Activated T-cell treated with anti-CD3 and anti-CD28 coated beads, Interleukin-2, amount 50 U/mL, for 24 hours (primary cell): ENCODE data around the gene EMP1.

Experiments
- DNase-seq: peaks from one replicate; pipeline ENCODE4 v3.0.0-alpha.2; 2020
- H3K27ac Mint-ChIP-seq: 2 replicates; pipeline ENCODE4 v1.8.0; 2020; ENCODE audit warnings: mild to moderate bottlenecking, mixed read lengths
- H3K27me3 Mint-ChIP-seq: 2 replicates; pipeline ENCODE4 v1.8.0; 2020; ENCODE audit warnings: mixed read lengths
- H3K36me3 Mint-ChIP-seq: 2 replicates; pipeline ENCODE4 v1.8.0; 2020; ENCODE audit warnings: low read depth, mixed read lengths
- H3K4me1 Mint-ChIP-seq: 2 replicates; pipeline ENCODE4 v1.8.0; 2020; ENCODE audit warnings: low read depth, mixed read lengths
- H3K4me3 Mint-ChIP-seq: 2 replicates; pipeline ENCODE4 v1.8.0; 2020; ENCODE audit warnings: mild to moderate bottlenecking, moderate library complexity, mixed read lengths
- H3K9me3 Mint-ChIP-seq: 2 replicates; pipeline ENCODE4 v1.8.0; 2020; ENCODE audit warnings: mixed read lengths

The EMP1 gene

DNA sequence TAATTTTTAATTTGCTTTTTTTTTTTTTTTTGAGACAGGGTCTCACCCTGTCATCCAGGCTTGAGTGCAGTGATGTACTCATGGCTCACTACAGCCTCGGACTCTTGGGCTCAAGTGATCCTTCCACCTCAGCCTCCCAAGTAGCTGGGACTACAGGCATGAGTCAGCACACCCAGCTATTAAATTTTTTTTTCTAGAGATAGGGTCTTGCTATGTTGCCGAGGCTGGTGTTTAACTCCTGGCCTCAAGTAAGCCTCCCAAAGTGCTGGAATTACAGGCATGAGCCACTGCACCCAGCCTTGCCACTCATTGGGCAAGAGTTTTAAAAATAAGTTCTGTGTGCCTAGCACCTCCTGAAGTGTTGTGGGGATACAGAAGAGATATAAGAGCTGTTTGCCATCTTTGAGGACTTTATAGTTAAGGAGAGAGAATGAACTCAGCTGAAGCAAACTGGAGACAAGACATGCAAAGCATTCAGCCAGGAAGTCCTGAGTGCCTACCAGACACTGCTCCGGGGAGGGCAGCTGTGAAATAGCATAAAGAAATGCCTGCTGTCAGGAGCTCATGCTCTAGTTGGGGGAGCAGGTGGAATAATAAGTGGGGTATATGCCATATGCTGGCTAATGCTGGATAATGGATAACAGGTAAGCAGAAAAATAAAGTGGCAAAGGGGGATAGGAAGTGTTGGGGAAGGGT lies 15.0 kb upstream of the EMP1 start:
- Mint-ChIP-seq H3K4me1 (peaks cover 30% of the 10 kb centered on the region), H3K4me3 (no peak overlapping the region), H3K36me3 (no peaks in the 10 kb centered on the region), H3K9me3 (no peaks in the 10 kb centered on the region), H3K27ac (no peak overlapping the region), H3K27me3 (peaks cover 10% of the 10 kb centered on the region)
- DNase-seq: no peak

DNA sequence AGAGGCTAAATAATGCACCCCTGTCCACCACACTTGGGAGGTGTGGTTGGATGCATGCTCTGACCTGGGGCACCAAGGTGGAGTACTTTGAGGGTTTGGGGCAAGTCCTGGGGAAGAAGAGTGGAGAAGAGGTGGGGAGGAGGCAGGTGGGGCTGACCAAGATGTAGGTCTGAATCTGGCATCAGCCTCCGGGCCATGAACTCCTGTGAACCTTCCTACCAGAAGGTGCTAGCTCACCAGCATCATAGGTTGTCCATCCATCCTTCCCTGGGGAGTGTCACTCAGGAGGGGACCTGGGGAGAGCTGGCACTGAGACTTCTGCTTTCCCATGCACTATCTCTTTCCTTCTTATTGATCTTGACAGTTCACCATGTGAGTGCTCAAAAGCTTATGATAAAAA lies 13.6 kb upstream of the EMP1 start:
- no peak overlapping the region for H3K27ac Mint-ChIP-seq
- H3K4me1 Mint-ChIP-seq: peaks cover 28% of the 10 kb centered on the region
- no peaks in the 10 kb centered on the region for H3K36me3 Mint-ChIP-seq
- H3K27me3 Mint-ChIP-seq: peaks cover 8% of the 10 kb centered on the region
- no peak overlapping the region for H3K4me3 Mint-ChIP-seq
- no peak for DNase-seq
- no peaks in the 10 kb centered on the region for H3K9me3 Mint-ChIP-seq

DNA sequence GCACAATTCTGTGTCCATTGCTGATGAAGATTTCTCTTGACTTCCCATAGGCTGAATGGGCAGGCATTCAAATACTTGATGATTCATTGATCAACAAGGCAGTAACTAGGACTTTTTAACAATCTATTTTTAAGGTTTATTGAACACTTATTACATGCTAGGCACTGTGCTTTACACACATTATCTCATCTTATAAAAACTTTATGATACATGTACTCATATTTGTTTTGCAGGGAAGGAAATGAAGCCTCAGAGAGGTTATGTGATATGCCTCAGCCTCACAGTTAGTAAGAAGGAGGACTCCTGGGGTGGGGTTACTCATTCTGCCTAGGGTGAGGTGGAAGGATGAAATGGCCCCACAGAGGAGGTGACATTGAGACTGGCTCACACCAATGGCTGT lies 12.9 kb upstream of the EMP1 start:
- peaks cover 22% of the 10 kb centered on the region for H3K4me1 Mint-ChIP-seq

DNA sequence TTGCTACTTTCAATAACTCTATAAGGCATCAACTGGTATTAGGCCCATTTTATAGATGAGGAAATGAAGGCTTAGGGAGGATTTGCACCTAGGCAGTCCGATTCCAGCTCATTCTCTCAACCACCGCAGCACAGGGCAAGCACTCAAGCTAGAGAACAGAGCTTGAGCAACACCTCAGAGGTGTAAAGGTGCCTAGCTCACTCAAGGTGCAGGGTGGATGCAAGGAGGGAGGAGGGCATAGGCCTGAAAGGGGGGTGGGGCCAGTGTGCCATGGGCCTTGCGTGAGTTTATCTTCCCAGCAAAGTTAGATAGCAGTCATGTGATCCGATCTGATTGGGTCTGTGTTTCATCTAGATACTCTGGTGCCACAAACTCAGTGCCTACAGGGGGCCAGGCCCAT lies 10.2 kb upstream of the EMP1 start:
- H3K4me3 Mint-ChIP-seq: no peak overlapping the region
- H3K4me1 Mint-ChIP-seq: peaks cover 7% of the 10 kb centered on the region
- no peak for DNase-seq
- no peaks in the 10 kb centered on the region for H3K36me3 Mint-ChIP-seq
- no peak overlapping the region for H3K27ac Mint-ChIP-seq
- H3K27me3 Mint-ChIP-seq: peaks cover 10% of the 10 kb centered on the region
- no peaks in the 10 kb centered on the region for H3K9me3 Mint-ChIP-seq

More for the DNA sequence above, 12.9 kb upstream of the EMP1 start:
- DNase-seq: no peak
- Mint-ChIP-seq H3K36me3 (no peaks in the 10 kb centered on the region), H3K27me3 (peaks cover 5% of the 10 kb centered on the region), H3K4me3 (no peak overlapping the region), H3K27ac (no peak overlapping the region), H3K9me3 (no peaks in the 10 kb centered on the region)

DNA sequence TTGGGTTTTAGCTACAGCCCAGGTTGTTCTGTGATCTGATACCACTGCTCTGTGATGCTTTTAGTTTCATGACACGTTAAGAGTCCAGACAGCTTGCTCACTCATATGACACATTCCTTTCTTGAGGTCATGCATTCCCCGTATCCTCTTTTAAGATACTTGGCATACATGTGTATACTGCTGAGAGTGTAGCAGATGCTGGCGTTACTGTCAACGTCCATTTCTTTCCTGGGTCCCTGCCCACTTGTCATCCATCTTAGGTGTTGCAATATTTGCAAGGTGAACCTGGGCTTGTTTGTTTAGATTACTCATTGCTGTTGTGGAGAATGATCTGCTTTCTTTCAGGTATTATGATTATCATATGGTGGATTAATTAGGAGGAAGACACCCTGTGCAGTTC lies 9.1 kb upstream of the EMP1 start:
- DNase-seq: no peak
- Mint-ChIP-seq H3K27me3 (peaks cover 10% of the 10 kb centered on the region), H3K27ac (no peak overlapping the region), H3K4me3 (no peak overlapping the region), H3K36me3 (no peaks in the 10 kb centered on the region), H3K9me3 (no peaks in the 10 kb centered on the region), H3K4me1 (peaks cover 7% of the 10 kb centered on the region)

DNA sequence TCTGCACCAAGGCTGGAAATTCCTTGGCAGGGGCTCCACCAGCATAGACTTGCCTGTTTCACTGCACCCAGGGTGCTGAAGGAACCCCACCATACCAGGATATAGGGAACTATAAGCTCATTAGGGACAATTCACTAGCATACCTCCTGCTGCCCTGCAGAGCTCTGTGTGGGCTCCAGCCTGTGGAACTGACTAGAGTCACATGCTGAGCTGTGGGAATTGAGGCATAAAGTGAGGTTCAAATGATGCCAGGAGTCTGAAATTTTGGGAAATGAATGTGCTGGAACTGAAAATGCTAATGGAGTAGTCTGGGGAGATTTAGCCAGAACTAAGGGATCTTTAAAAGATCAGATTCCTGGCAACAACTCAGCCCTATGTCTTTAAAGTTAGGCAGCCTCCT lies 7.3 kb upstream of the EMP1 start:
- no peak for DNase-seq
- no peaks in the 10 kb centered on the region for H3K4me1 Mint-ChIP-seq
- no peak overlapping the region for H3K27ac Mint-ChIP-seq
- peaks cover 8% of the 10 kb centered on the region for H3K27me3 Mint-ChIP-seq
- no peaks in the 10 kb centered on the region for H3K9me3 Mint-ChIP-seq
- H3K36me3 Mint-ChIP-seq: no peaks in the 10 kb centered on the region
- H3K4me3 Mint-ChIP-seq: no peak overlapping the region

DNA sequence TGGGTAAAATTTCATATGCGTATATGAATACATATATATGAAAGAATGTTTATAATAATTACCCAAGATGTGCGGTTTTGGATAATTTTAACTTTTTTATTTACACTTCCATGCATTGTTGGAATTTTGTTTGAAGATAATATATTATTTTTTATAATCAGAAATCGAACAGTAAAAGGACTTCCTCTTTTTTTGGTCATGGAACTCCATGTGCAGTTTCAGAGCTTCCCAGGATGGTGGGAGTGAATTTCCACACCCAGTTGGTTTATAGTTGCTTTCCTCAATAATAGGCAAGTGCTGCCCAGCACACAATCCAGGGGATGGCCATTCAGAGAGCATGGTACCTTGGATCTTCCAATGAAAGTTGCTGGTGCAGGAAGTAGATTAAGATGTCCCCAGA lies 6.3 kb upstream of the EMP1 start:
- Mint-ChIP-seq H3K27me3 (peaks cover 8% of the 10 kb centered on the region), H3K36me3 (no peaks in the 10 kb centered on the region), H3K4me1 (peaks cover 6% of the 10 kb centered on the region), H3K4me3 (no peak overlapping the region), H3K27ac (no peak overlapping the region), H3K9me3 (no peaks in the 10 kb centered on the region)
- no peak for DNase-seq

DNA sequence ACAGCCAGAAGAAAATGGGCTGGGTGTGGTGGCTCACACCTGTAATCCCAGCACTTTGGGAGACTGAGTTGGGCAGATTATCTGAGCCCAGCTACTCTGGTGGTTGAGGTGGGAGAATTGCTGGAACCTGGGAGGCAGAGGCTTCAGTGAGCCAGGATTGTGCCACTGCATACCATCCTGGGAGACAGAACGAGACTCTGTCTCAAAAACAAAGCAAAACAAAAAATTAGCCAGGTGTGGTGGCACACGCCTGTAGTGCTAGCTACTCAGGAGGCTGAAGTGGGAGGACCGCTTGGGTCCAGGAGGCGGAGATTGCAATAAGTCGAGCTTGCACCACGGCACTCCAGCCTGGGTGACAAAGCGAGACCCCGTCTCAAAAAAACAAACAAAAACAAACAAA lies 3.8 kb upstream of the EMP1 start:
- no peak for DNase-seq
- Mint-ChIP-seq H3K36me3 (no peaks in the 10 kb centered on the region), H3K27me3 (peaks cover 6% of the 10 kb centered on the region), H3K9me3 (no peaks in the 10 kb centered on the region), H3K4me1 (peaks cover 29% of the 10 kb centered on the region), H3K27ac (no peak overlapping the region), H3K4me3 (no peak overlapping the region)

DNA sequence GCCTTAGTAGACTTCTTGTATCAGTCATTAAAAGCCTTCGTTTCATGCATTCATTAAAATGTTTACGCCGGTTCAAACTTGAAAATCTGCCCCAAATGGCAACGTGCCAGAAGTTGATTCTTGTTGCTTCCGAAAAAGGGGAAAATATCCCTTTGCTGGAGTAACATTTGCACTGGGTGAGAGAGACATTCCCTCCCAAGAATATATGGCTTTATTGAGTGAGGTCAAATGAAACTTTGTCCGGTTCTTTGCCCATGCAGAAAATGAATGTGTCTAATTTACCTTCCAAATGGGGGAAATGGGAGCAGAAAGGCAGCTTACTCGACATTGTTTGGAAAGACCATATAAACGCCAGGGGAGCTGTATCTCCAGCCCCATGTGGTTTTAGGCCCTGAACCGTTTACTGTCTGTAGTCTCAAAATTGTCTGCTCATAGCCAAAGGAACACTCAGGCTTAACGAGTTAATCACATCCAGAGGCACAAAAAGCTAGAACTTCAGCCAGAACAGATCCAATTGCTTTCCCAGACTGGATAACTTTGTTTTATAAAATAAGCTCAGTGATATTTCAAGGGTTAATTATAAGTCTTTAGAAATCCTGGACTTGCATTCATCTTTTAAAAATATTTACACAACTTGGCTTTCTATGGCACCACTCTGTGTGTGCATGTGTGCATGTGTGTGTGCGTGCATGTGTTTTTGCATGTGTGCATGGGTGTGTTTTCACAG lies 2.9 kb upstream of the EMP1 start:
- H3K4me1 Mint-ChIP-seq: peaks cover 34% of the 10 kb centered on the region
- no peak overlapping the region for H3K4me3 Mint-ChIP-seq
- DNase-seq: no peak
- no peaks in the 10 kb centered on the region for H3K9me3 Mint-ChIP-seq
- no peaks in the 10 kb centered on the region for H3K36me3 Mint-ChIP-seq
- H3K27ac Mint-ChIP-seq: no peak overlapping the region
- peaks cover 10% of the 10 kb centered on the region for H3K27me3 Mint-ChIP-seq

DNA sequence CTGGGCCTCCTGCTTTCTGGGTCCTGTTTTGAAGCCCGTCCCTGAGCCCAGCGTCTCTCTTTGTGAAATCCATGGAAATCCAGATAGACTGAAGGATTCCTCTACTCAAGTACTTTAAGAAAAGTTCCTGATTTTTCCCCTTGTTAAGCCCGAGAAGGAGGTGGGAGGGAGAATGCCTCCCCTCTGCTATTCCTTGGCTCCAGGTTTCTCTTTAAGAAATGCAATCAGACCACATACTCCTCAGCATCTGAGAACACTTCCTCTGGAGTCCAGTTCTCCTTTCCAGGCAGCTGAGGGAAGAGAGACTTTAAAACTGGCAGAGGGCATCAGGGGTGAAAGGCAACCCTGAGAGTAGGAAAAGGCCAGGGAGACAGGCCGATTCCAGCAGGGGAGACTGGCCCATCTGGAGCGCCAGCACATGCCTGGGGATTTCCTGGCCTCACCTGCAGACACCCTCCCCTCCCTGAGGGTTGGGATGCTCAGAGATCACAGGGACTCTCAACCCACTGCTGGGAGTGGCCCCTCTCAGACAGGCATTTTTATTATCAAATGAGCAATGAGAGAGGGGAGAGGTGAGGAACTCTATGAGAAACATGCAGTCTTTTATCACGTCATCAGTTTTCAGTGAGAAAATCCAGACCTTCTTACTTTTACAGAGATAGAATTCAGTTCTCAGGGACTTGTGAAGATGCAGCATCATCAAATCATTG lies 2.0 kb upstream of the EMP1 start:
- Mint-ChIP-seq H3K36me3 (no peaks in the 10 kb centered on the region), H3K4me1 (peaks cover 37% of the 10 kb centered on the region), H3K27ac (no peak overlapping the region), H3K27me3 (peaks cover 10% of the 10 kb centered on the region), H3K4me3 (no peak overlapping the region), H3K9me3 (no peaks in the 10 kb centered on the region)
- DNase-seq: no peak

DNA sequence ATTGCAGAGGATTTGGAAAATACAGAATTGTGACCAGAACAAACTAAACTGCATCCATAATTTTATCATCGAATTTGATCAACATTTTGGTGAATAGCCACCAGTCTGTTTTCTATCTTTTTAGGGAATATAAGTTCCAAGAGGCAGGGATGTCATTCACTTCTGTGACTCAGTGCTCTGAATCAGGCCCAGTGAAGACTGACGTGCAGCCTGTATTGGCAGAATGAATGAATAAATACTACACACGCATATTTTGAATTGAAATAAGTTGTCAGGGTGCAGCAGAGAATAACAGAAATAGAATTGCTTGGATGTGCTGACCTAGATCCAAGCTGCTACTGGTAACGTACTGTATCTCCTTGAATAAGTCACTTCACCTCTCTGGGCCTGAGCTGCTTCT lies 1.3 kb upstream of the EMP1 start:
- peaks cover 10% of the 10 kb centered on the region for H3K27me3 Mint-ChIP-seq
- no peak overlapping the region for H3K4me3 Mint-ChIP-seq
- no peaks in the 10 kb centered on the region for H3K9me3 Mint-ChIP-seq
- DNase-seq: no peak
- no peaks in the 10 kb centered on the region for H3K36me3 Mint-ChIP-seq
- peaks cover 37% of the 10 kb centered on the region for H3K4me1 Mint-ChIP-seq
- H3K27ac Mint-ChIP-seq: peak overlapping the region; percentile 90

DNA sequence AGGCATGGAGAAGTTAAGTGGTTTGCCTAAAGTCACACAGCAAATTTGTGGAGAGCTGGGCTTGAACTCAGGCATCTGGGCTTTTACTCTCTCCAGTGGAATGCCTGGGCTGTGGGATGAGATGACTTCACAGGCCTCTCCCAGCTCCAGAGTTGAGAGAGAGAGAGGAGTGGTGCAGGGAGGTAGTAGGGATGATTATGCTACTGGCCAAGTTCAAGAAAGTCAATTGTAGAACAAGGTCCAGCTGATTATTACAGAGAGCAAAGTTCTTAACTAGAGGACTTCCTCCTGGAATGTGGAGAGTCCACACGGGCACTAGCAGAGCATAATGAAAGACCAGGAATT lies 769 bp upstream of the EMP1 start:
- peaks cover 40% of the 10 kb centered on the region for H3K4me1 Mint-ChIP-seq
- no peaks in the 10 kb centered on the region for H3K9me3 Mint-ChIP-seq
- peaks cover 7% of the 10 kb centered on the region for H3K27me3 Mint-ChIP-seq
- H3K27ac Mint-ChIP-seq: peak overlapping the region; percentile 90
- H3K36me3 Mint-ChIP-seq: no peaks in the 10 kb centered on the region
- H3K4me3 Mint-ChIP-seq: no peak overlapping the region
- no peak for DNase-seq

DNA sequence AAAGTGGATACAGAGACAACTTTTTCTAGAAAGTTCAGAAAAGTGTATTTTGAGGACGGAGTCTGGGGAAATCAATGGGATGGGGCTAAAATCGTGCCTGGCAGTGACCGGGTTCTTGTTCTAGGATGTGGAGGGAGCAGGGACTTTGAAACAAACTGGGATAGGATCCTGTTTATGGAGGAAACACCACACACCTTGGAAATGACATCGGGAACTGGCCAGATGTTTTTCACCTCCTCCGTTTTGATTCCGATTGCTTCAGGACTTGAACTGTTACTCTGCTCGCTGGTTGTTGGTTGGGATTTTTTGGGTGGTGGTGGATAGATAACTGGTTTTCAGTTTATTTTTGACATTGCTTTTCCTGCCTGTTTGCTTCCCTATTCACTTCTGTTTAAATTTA lies 506 bp downstream of the EMP1 start:
- DNase-seq: no peak
- Mint-ChIP-seq H3K9me3 (no peaks in the 10 kb centered on the region), H3K36me3 (no peaks in the 10 kb centered on the region)

DNA sequence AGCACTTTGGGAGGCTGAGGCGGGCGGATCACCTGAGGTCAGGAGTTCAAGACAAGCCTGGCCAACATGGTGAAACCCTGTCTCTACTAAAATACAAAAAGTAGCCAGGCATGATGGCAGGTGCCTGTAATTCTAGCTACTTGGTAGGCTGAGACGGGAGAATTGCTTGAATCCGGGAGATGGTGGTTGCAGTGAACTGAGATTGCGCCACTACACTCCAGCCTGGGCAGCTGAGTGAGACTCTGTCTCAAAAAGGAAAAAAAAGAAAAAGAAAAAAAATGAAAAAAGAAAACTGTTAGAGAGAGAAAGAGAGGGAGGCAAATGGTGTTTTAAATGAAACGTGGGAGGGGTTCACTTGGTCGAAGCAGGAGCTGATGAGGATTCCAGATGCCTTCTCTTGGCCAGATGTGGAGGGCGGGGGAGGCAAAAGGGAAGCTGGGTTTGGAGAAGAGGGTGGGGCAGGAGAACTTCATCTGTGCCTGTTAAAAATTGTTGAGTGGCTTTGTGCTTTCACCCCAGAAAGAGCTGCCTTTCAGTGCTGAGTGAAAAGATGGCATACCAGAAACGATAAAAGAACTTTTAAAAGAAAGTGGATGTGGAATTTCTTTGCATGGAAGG lies 1.1 kb downstream of the EMP1 start:
- H3K4me1 Mint-ChIP-seq: peaks cover 41% of the 10 kb centered on the region
- H3K27me3 Mint-ChIP-seq: peaks cover 16% of the 10 kb centered on the region
- no peaks in the 10 kb centered on the region for H3K9me3 Mint-ChIP-seq
- no peak for DNase-seq
- H3K27ac Mint-ChIP-seq: peak overlapping the region; percentile 90
- no peaks in the 10 kb centered on the region for H3K36me3 Mint-ChIP-seq
- H3K4me3 Mint-ChIP-seq: peak overlapping the region; percentile 82

More for the DNA sequence above, 506 bp downstream of the EMP1 start:
- Mint-ChIP-seq H3K27ac (peak overlapping the region; percentile 90), H3K4me3 (peak overlapping the region; percentile 82), H3K4me1 (peaks cover 41% of the 10 kb centered on the region), H3K27me3 (peaks cover 11% of the 10 kb centered on the region)

DNA sequence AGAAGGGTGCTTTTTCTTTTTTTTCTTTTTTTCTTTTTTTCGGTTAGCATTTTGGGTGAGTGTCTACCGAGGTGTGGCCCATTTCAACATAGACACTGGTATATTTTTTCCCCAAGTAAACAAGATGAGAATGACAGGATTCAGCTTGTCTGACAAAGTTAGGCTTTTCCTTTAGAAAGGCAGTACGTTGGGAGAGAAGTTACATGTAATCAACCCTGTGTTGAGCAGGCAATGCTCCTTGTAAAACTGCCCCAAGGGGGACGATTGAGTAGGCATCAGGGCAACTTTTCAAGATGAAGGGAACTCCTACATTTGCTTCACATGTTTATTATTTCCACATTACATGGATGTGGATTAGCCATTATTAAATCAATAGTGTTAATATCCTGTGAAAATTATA lies 1.7 kb downstream of the EMP1 start:
- Mint-ChIP-seq H3K27me3 (peaks cover 16% of the 10 kb centered on the region), H3K4me3 (peak overlapping the region; percentile 82), H3K27ac (no peak overlapping the region), H3K4me1 (peaks cover 41% of the 10 kb centered on the region), H3K36me3 (no peaks in the 10 kb centered on the region), H3K9me3 (no peaks in the 10 kb centered on the region)
- no peak for DNase-seq
